H1 (cell line): ENCODE measurements around the gene CSF3R. TPM values are rescaled to one million over a fixed set of nuclear protein-coding genes. Genes with fewer than 3 reads are reported as not detected.

Experiments used
- BRCA1 ChIP-seq: IDR thresholded peaks from 2 replicates; pipeline ENCODE4 v1.6.1; 2012; ENCODE audit warnings: low read depth, low read length, improper control_type of control experiment
- CHD1 ChIP-seq: IDR thresholded peaks from 2 replicates; pipeline ENCODE4 v1.6.1; 2012; ENCODE audit warnings: low read depth, low read length, improper control_type of control experiment
- GTF2F1 ChIP-seq: IDR thresholded peaks from 2 replicates; pipeline ENCODE4 v1.6.1; 2012; ENCODE audit warnings: low read depth, low read length, improper control_type of control experiment, borderline replicate concordance
- SIX5 ChIP-seq: IDR thresholded peaks from 2 replicates; pipeline ENCODE4 v1.6.1; 2011; ENCODE audit warnings: mild to moderate bottlenecking, low read depth, low read length
- polyA plus RNA-seq, 7 experiments: library from polyadenylated mRNA; depleted of rRNA in 3 of 7; stranded (reverse) in 5 of 7; unstranded in 2 of 7; fragments of >200 nt in 5 of 7; fragments of 200-250 nt in 2 of 7; gene quantifications; 1 replicate in 5 of 7; 2 replicates in 1 of 7; 4 replicates in 1 of 7; pipeline versions ENCODE4 v1.2.1 to v1.2.3, GENCODE V29; 2011 to 2013; ENCODE audit warnings: missing spikeins in 2 of 7, mixed read lengths in 2 of 7
- total RNA-seq: library from RNA; stranded (reverse); fragmentation: NEBNext Ultra II Directional; extraction: Animal tissue kit (Norgen Biotek cat#: 25700); gene quantifications from 2 replicates; pipeline ENCODE4 v1.2.1, GENCODE V29; 2021

CSF3R gene
- total and polyA plus RNA-seq, 2 of the 8 experiments (the other 6 are each of a cell fraction or from before 2014, with no cell fraction given) = not detected

GRCh38 chr1:36475910-36476604, 6.7 kb downstream of the CSF3R start (continued):
- TF ChIP-seq GTF2F1 (no peak), CHD1 (no peak), SIX5 (no peak), BRCA1 (no peak)
